IMR-90 (cell line): ENCODE measurements around the gene POFUT1. TPM values are rescaled to one million over a fixed set of nuclear protein-coding genes. Genes with fewer than 3 reads are reported as not detected.

ENCODE experiments used
- ATAC-seq: fragments of 200-7000 bp; cut with Tn5 transposase; 2 replicates; pipeline ENCODE4 v1.9.1; 2020; ENCODE audit warnings: low read depth, mild to moderate bottlenecking, moderate library complexity
- BruUV-seq: library from RNA; stranded (reverse); fragments of 400-500 nt; replicated peaks from 2 replicates; lab custom pipeline; 2021; lab: Mats Ljungman, UMichigan
- CTCF ChIA-PET: fragments of 300-600 bp; formaldehyde crosslinking; extraction: SDS; loops from one replicate; lab custom pipeline; 2021; ENCODE audit warnings: antibody characterized with exemption; lab: Yijun Ruan, JAX
- POLR2A ChIA-PET: fragments of 300-600 bp; sonication (Branson Sonifier 250); formaldehyde crosslinking; loops from one replicate; lab custom pipeline; 2022; ENCODE audit warnings: antibody characterized with exemption; ENCODE audit not compliant: unreplicated experiment; lab: Charles Lee
- DNase-seq: peaks from one replicate; pipeline ENCODE4 v3.0.0; 2013
- H2AFZ ChIP-seq: replicated peaks from 2 replicates; pipeline ENCODE3; 2013; ENCODE audit warnings: low read length, mild to moderate bottlenecking; ENCODE audit not compliant: poor library complexity
- H2AK5ac ChIP-seq: 2 replicates; pipeline ENCODE4 v1.6.1; 2013; ENCODE audit warnings: low read depth, low read length, inconsistent platforms
- H2AK9ac ChIP-seq: replicated peaks from 2 replicates; pipeline ENCODE3; 2013; ENCODE audit warnings: mild to moderate bottlenecking, low read depth, low read length, moderate library complexity; ENCODE audit not compliant: poor library complexity
- H2BK120ac ChIP-seq: 2 replicates; pipeline ENCODE4 v1.6.1; 2013; ENCODE audit warnings: low read depth, low read length, inconsistent platforms
- H2BK15ac ChIP-seq: 3 replicates; pipeline ENCODE4 v1.6.1; 2013; ENCODE audit warnings: low read depth, low read length, inconsistent platforms
- H2BK20ac ChIP-seq: 2 replicates; pipeline ENCODE4 v1.6.1; 2013; ENCODE audit warnings: low read depth, mild to moderate bottlenecking, inconsistent platforms, low read length, moderate library complexity
- H2BK5ac ChIP-seq: 2 replicates; pipeline ENCODE4 v1.6.1; 2013; ENCODE audit warnings: mild to moderate bottlenecking, low read depth, low read length, inconsistent platforms; ENCODE audit not compliant: poor library complexity, severe bottlenecking
- H3K14ac ChIP-seq: replicated peaks from 2 replicates; pipeline ENCODE4 v1.6.1; 2013; ENCODE audit warnings: low read depth, low read length, inconsistent platforms
- H3K18ac ChIP-seq: 2 replicates; pipeline ENCODE4 v1.6.1; 2013; ENCODE audit warnings: low read depth, low read length, control low read depth
- H3K23ac ChIP-seq: 2 replicates; pipeline ENCODE4 v1.6.1; 2013; ENCODE audit warnings: low read depth, low read length, inconsistent platforms
- H3K27ac ChIP-seq: 2 replicates; pipeline ENCODE4 v1.5.1; 2013; ENCODE audit warnings: mild to moderate bottlenecking, control low read depth, low read length; ENCODE audit not compliant: insufficient read depth
- H3K27me3 ChIP-seq: 2 replicates; pipeline ENCODE4 v1.6.1; 2013; ENCODE audit warnings: low read length; ENCODE audit not compliant: control insufficient read depth, insufficient read depth
- H3K36me3 ChIP-seq: 2 replicates; pipeline ENCODE4 v1.6.1; 2013; ENCODE audit warnings: low read length, mixed read lengths; ENCODE audit not compliant: control insufficient read depth, insufficient read depth
- H3K4ac ChIP-seq: 2 replicates; pipeline ENCODE4 v1.6.1; 2013; ENCODE audit warnings: low read depth, low read length, inconsistent platforms
- H3K4me1 ChIP-seq: 2 replicates; pipeline ENCODE4 v1.6.1; 2013; ENCODE audit warnings: low read length, mixed read lengths; ENCODE audit not compliant: control insufficient read depth, insufficient read depth
- H3K4me2 ChIP-seq: 2 replicates; pipeline ENCODE4 v1.6.1; 2013; ENCODE audit warnings: low read depth, mild to moderate bottlenecking, control low read depth, low read length, moderate library complexity
- H3K4me3 ChIP-seq: 2 replicates; pipeline ENCODE4 v1.5.1; 2013; ENCODE audit warnings: low read depth, mild to moderate bottlenecking, control low read depth, low read length, moderate library complexity; ENCODE audit not compliant: insufficient read depth
- H3K56ac ChIP-seq: 2 replicates; pipeline ENCODE4 v1.6.1; 2013; ENCODE audit warnings: low read length, inconsistent platforms; ENCODE audit not compliant: insufficient read depth; ENCODE audit errors: extremely low read depth
- H3K79me1 ChIP-seq, 2 experiments: 2 replicates each; pipeline ENCODE4 v1.6.1; 2013; ENCODE audit warnings: low read length in 2 of 2, inconsistent platforms in 1 of 2, low read depth in 1 of 2
- H3K9ac ChIP-seq: 2 replicates; pipeline ENCODE4 v1.6.1; 2013; ENCODE audit warnings: low read depth, low read length, control low read depth
- H3K9me1 ChIP-seq: 2 replicates; pipeline ENCODE4 v1.6.1; 2013; ENCODE audit warnings: low read length, inconsistent platforms; ENCODE audit not compliant: insufficient read depth
- H3K9me3 ChIP-seq: 2 replicates; pipeline ENCODE4 v1.6.1; 2013; ENCODE audit warnings: low read length; ENCODE audit not compliant: control insufficient read depth, insufficient read depth
- H4K20me1 ChIP-seq: 2 replicates; pipeline ENCODE4 v1.6.1; 2013; ENCODE audit warnings: low read length, inconsistent platforms; ENCODE audit not compliant: insufficient read depth
- H4K5ac ChIP-seq: 2 replicates; pipeline ENCODE4 v1.6.1; 2013; ENCODE audit warnings: mild to moderate bottlenecking, low read depth, low read length, control low read depth
- H4K8ac ChIP-seq, 2 experiments: 2 replicates each; pipeline ENCODE4 v1.6.1; 2013; ENCODE audit warnings: low read depth in 2 of 2, low read length in 2 of 2, control low read depth in 1 of 2, inconsistent platforms in 1 of 2
- H4K91ac ChIP-seq: 2 replicates; pipeline ENCODE4 v1.6.1; 2013; ENCODE audit warnings: low read depth, low read length, inconsistent platforms; ENCODE audit not compliant: insufficient read depth
- BHLHE40 ChIP-seq: fragments of 150-350 bp; IDR thresholded peaks from 2 replicates; pipeline ENCODE4 v1.6.1; 2016; ENCODE audit warnings: mild to moderate bottlenecking, low read depth, low read length
- CEBPB ChIP-seq: IDR thresholded peaks from 2 replicates; pipeline ENCODE4 v1.6.1; 2012; ENCODE audit warnings: low read depth, low read length, improper control_type of control experiment
- FOS ChIP-seq: fragments of 150-350 bp; IDR thresholded peaks from 2 replicates; pipeline ENCODE4 v1.6.1; 2016; ENCODE audit warnings: low read depth, low read length
- NFE2L2 ChIP-seq: fragments of 150-350 bp; IDR thresholded peaks from 2 replicates; pipeline ENCODE4 v1.6.1; 2016; ENCODE audit warnings: low read depth, mild to moderate bottlenecking, low read length
- RAD21 ChIP-seq: IDR thresholded peaks from 2 replicates; pipeline ENCODE4 v1.6.1; 2012; ENCODE audit warnings: low read length, improper control_type of control experiment
- SMC3 ChIP-seq: fragments of 150-350 bp; IDR thresholded peaks from 2 replicates; pipeline ENCODE4 v1.6.1; 2016; ENCODE audit warnings: low read depth, mild to moderate bottlenecking, antibody characterized with exemption, low read length, moderate library complexity
- WGBS, 2 experiments: methylation state at CpG; one replicate each; pipeline versions ENCODE4 v1.1.5 to v1.1.7; 2013; ENCODE audit warnings: missing lambda C conversion rate in 2 of 2; ENCODE audit not compliant: insufficient read length in 1 of 2; ENCODE audit errors: extremely low coverage in 2 of 2; 5-methylcytosine and 5-hydroxymethylcytosine counted together
- dilution Hi-C: fragments of 300-500 bp; cut with HindIII; formaldehyde crosslinking; loops from one replicate; pipeline ENCODE4 v1.14.3; 2018; ENCODE audit warnings: low sequenced_read_pairs; ENCODE audit not compliant: unreplicated experiment
- in situ Hi-C: fragments of 300-500 bp; cut with MboI; formaldehyde crosslinking; loops from 3 replicates; pipeline ENCODE4 v1.14.3; 2019; ENCODE audit warnings: low sequenced_read_pairs, inconsistent platforms, mixed read lengths
- intact Hi-C: fragments of 100-400 bp; cut with micrococcal nuclease; formaldehyde crosslinking; loops from 2 replicates; pipeline ENCODE4 v1.10.0; 2022
- polyA plus RNA-seq, 3 experiments: library from polyadenylated mRNA; depleted of rRNA; stranded (reverse); fragments of >200 nt; gene quantifications; 2 replicates each; pipeline ENCODE4 v1.2.3, GENCODE V29; 2012; ENCODE audit warnings: low replicate concordance in 1 of 3
- total RNA-seq: library from RNA; depleted of rRNA; stranded (reverse); fragments of >200 nt; gene quantifications from 2 replicates; pipeline ENCODE4 v1.2.3, GENCODE V29; 2012

Gene POFUT1
- total and polyA plus RNA-seq, 2 of the 4 experiments (the other 2 are of a cell fraction): 25.5 to 41.1 TPM

- no peak overlapping the region; the same call in 1 of the 2 replicates for H3K4ac ChIP-seq
- peaks cover 17% of the 10 kb centered on the region for H3K36me3 ChIP-seq
- POLR2A ChIA-PET: no interaction called here
- no peak overlapping the region for H2AFZ ChIP-seq
- no peak overlapping the region for H3K14ac ChIP-seq
- no peak overlapping the region for H3K9ac ChIP-seq
- no peak overlapping the region for H3K4me3 ChIP-seq
- no peak overlapping the region for H2BK5ac ChIP-seq
- H4K20me1 ChIP-seq: peaks cover 15% of the 10 kb centered on the region
- no peak overlapping the region for H4K91ac ChIP-seq
- no TSS peak for BruUV-seq
- WGBS, 2 experiments: 82% methylated on average over 7 of the region's 9 CpGs; no CpG with 5 or more reads in 1 of the 2 experiments
- H3K56ac ChIP-seq: no peak overlapping the region
- H3K27ac ChIP-seq: no peak overlapping the region
- no peak overlapping the region for H2BK20ac ChIP-seq
- no peak overlapping the region for H2BK120ac ChIP-seq
- no peak overlapping the region for H3K4me2 ChIP-seq
- peak; percentile 40 for DNase-seq
- peaks cover 44 to 61% of the 10 kb centered on the region in 2 experiments for H3K79me1 ChIP-seq
- H2BK15ac ChIP-seq: no peak overlapping the region
- CTCF ChIA-PET: no interaction called here
- H3K27me3 ChIP-seq: no peaks in the 10 kb centered on the region
- no peak overlapping the region for H3K18ac ChIP-seq
- H3K9me1 ChIP-seq: peaks cover 11% of the 10 kb centered on the region; the same call in 1 of the 2 replicates
- H3K9me3 ChIP-seq: no peaks in the 10 kb centered on the region
- H3K4me1 ChIP-seq: peaks cover 13% of the 10 kb centered on the region; the same call in 1 of the 2 replicates
- in situ Hi-C loops: no loop called here
- H2AK5ac ChIP-seq: no peak overlapping the region
- peak overlapping the region; percentile 24 for H3K23ac ChIP-seq
- no peak overlapping the region for H2AK9ac ChIP-seq
- no peak overlapping the region for H4K8ac ChIP-seq
- no peak for ATAC-seq
- dilution Hi-C loops: no loop called here
- H4K5ac ChIP-seq: no peak overlapping the region
- intact Hi-C loops: loop anchor here (5.0 kb wide), 1 partner anchor 388 kb away; no protein-coding TSS in a partner anchor
- TF ChIP-seq BHLHE40 (no peak), CEBPB (peak; percentile 26; the same call in 1 of the 2 replicates), NFE2L2 (no peak), SMC3 (no peak), RAD21 (no peak), FOS (no peak)
Measured at GRCh38 chr20:32209850-32210605, 2.3 kb downstream of the POFUT1 start.
